Lung (tissue), 12 donors: ENCODE results near the gene DVL3. TPM values are rescaled to one million over a fixed set of nuclear protein-coding genes. Genes with fewer than 3 reads are reported as not detected.
"Not testable (repeated sequence)": the region's sequence is repeated elsewhere in the genome, so short reads cannot be mapped to it uniquely, and the experiment has no call there.

Source experiments
- ATAC-seq: fragments of 200-7000 bp; cut with Tn5 transposase; one replicate; pipeline ENCODE4 v1.9.1; 2020; ENCODE audit warnings: moderate number of reproducible peaks; ENCODE audit not compliant: insufficient read depth, low FRiP score
- DNase-seq, 3 donors: peaks; one replicate each; pipeline ENCODE4 v3.0.0-alpha.2; 2013 to 2017
- H3K27ac ChIP-seq, 2 donors: one replicate each; pipeline ENCODE4 v1.5.1; 2013; ENCODE audit warnings: mild to moderate bottlenecking in 2 of 2, moderate library complexity in 2 of 2, control low read depth in 1 of 2, inconsistent platforms in 1 of 2, low read depth in 1 of 2, low read length in 1 of 2
- H3K27me3 ChIP-seq, 3 donors: one replicate each; pipeline ENCODE4 v1.5.1; 2013; ENCODE audit warnings: low read length in 2 of 3; ENCODE audit not compliant: control insufficient read depth in 3 of 3, insufficient read depth in 3 of 3
- H3K36me3 ChIP-seq, 4 donors: one replicate each; pipeline ENCODE4 v1.5.1; 2013; ENCODE audit warnings: low read length in 4 of 4, mild to moderate bottlenecking in 1 of 4, moderate library complexity in 1 of 4; ENCODE audit not compliant: control insufficient read depth in 4 of 4, insufficient read depth in 4 of 4
- H3K4me1 ChIP-seq, 5 donors: one replicate each; pipeline ENCODE4 v1.5.1; 2013; ENCODE audit warnings: low read length in 5 of 5, mild to moderate bottlenecking in 2 of 5, moderate library complexity in 1 of 5; ENCODE audit not compliant: control insufficient read depth in 5 of 5, insufficient read depth in 5 of 5
- H3K4me3 ChIP-seq: one replicate; pipeline ENCODE4 v1.5.1; 2013; ENCODE audit warnings: mild to moderate bottlenecking, control low read depth, moderate library complexity
- H3K9ac ChIP-seq, 2 donors: one replicate each; pipeline ENCODE4 v1.5.1; 2013; ENCODE audit warnings: low read length in 2 of 2, control low read depth in 1 of 2; ENCODE audit not compliant: insufficient read depth in 1 of 2
- H3K9me3 ChIP-seq, 4 donors: one replicate each; pipeline ENCODE4 v1.5.1; 2013; ENCODE audit warnings: low read length in 3 of 4, mild to moderate bottlenecking in 1 of 4, moderate library complexity in 1 of 4; ENCODE audit not compliant: control insufficient read depth in 4 of 4, insufficient read depth in 3 of 4
- CTCF ChIP-seq: IDR thresholded peaks from 2 replicates; pipeline ENCODE4 v1.5.1; 2012; ENCODE audit warnings: mild to moderate bottlenecking; ENCODE audit errors: control extremely low read depth, extremely low read depth
- WGBS, 2 donors: extraction: QIAGEN DNeasy Blood & Tissue Kit; methylation state at CpG; one replicate each; pipeline ENCODE4 v1.1.7; 2013; 5-methylcytosine and 5-hydroxymethylcytosine counted together
- polyA plus RNA-seq, 2 donors: library from polyadenylated mRNA; stranded (reverse); fragments of 200-250 nt; gene quantifications; one replicate each; pipeline ENCODE4 v1.2.1, GENCODE V29; 2013
- total RNA-seq, 2 donors: library from RNA; depleted of rRNA in 1 of 2; stranded (reverse); fragments of >200 nt in 1 of 2; gene quantifications; one replicate each; pipeline ENCODE4 v1.2.1, GENCODE V29; 2014 to 2021
- donor health status: control.
- donor health status: control.
- donor health status: Bipolar disorder and iron deficiency.
- donor health status: healthy.
- donor health status: DM: yes; HTN: yes; CAD: no.

The DVL3 gene
- total and polyA plus RNA-seq, 4 donors: 37.8 to 73.5 (median 45.8) TPM

GRCh38 chr3:184158404-184158803 is 3.2 kb downstream of the DVL3 start:
- no peak overlapping the region for H3K4me3 ChIP-seq
- no peak for TF ChIP-seq CTCF
- H3K9ac ChIP-seq: no peak overlapping the region
- ATAC-seq: no peak
- H3K36me3 ChIP-seq: peaks cover 0 to 9% (median 1%) of the 10 kb centered on the region in 4 donors
- no peaks in the 10 kb centered on the region for H3K27me3 ChIP-seq
- 46 to 59% methylated on average over 4 of the region's 4 CpGs for WGBS, 2 donors
- H3K27ac ChIP-seq: peak overlapping the region; percentile 26 to 60
- DNase-seq: no peak
- H3K4me1 ChIP-seq: peaks cover 9 to 30% (median 22%) of the 10 kb centered on the region in 5 donors
- H3K9me3 ChIP-seq: no peaks in the 10 kb centered on the region

- Histone ChIP-seq H3K9ac (peak overlapping the region in 1 of 2 donors; percentile 49), H3K9me3 (no peaks in the 10 kb centered on the region), H3K4me1 (peaks cover 9 to 28% (median 20%) of the 10 kb centered on the region in 5 donors), H3K27me3 (no peaks in the 10 kb centered on the region), H3K27ac (peak overlapping the region; percentile 38 to 48), H3K36me3 (peaks cover 8 to 28% (median 17%) of the 10 kb centered on the region in 4 donors), H3K4me3 (no peak overlapping the region)
- no peak for TF ChIP-seq CTCF
- DNase-seq (peak; percentile 31 to 61 (median 34)), ATAC-seq (no peak)
- WGBS, 2 donors: 21 to 26% methylated on average over 2 of the region's 2 CpGs
Measured at GRCh38 chr3:184160456-184160855, 5.3 kb downstream of the DVL3 start.

- H3K4me3 ChIP-seq, DNase-seq, H3K27me3 ChIP-seq, H3K9me3 ChIP-seq, ATAC-seq, H3K9ac ChIP-seq, H3K27ac ChIP-seq: not testable (repeated sequence)
- H3K4me1 ChIP-seq: peaks cover 9 to 18% (median 17%) of the 10 kb centered on the region in 5 donors
- peaks cover 22 to 45% (median 30%) of the 10 kb centered on the region in 4 donors for H3K36me3 ChIP-seq
- 68 to 79% methylated on average over 7 to 8 of the region's 8 CpGs for WGBS, 2 donors
Measured at GRCh38 chr3:184162571-184163070, 7.4 kb downstream of the DVL3 start.

- Histone ChIP-seq H3K27ac (no peak overlapping the region), H3K9me3 (no peaks in the 10 kb centered on the region), H3K4me1 (peaks cover 5 to 16% (median 8%) of the 10 kb centered on the region in 5 donors), H3K36me3 (peaks cover 24 to 57% (median 40%) of the 10 kb centered on the region in 4 donors), H3K27me3 (no peaks in the 10 kb centered on the region), H3K9ac (no peak overlapping the region), H3K4me3 (no peak overlapping the region)
- no peak for TF ChIP-seq CTCF
- 94 to 97% methylated on average over 16 of the region's 16 CpGs for whole genome bisulfite sequencing, 2 donors
- no peak for DNase-seq
- ATAC-seq: no peak
Measured at GRCh38 chr3:184164648-184165330, 9.6 kb downstream of the DVL3 start.
